Neural cell (in vitro differentiated cells): Measurements from ENCODE around the gene EHHADH. TPM values are rescaled to one million over a fixed set of nuclear protein-coding genes. Genes with fewer than 3 reads are reported as not detected.

Experiments
- H2AFZ ChIP-seq: fragments of 200-600, 300-800 bp; sonication (generic), shearing (Covaris generic); 2 replicates; pipeline ENCODE4 v1.6.0; 2014; ENCODE audit warnings: low read depth, mild to moderate bottlenecking, antibody characterized with exemption, low read length, moderate library complexity
- H3F3A ChIP-seq: fragments of 200-600 bp; shearing (Covaris generic); 2 replicates; pipeline ENCODE4 v1.6.1; 2016; ENCODE audit warnings: mild to moderate bottlenecking, moderate library complexity, mixed read lengths, antibody characterized with exemption, low read length; ENCODE audit not compliant: insufficient read depth, poor library complexity, severe bottlenecking
- H3K27ac ChIP-seq: fragments of 200-600, 300-800 bp; sonication (generic), shearing (Covaris generic); 2 replicates; pipeline ENCODE4 v1.5.1; 2014; ENCODE audit warnings: mild to moderate bottlenecking, low read length, moderate library complexity
- H3K27me3 ChIP-seq: fragments of 300-800, 200-600 bp; sonication (generic), shearing (Covaris generic); 2 replicates; pipeline ENCODE4 v1.6.0; 2014; ENCODE audit warnings: mild to moderate bottlenecking, low read depth, low read length, moderate library complexity; ENCODE audit not compliant: insufficient read depth
- H3K36me3 ChIP-seq: fragments of 300-800, 200-600 bp; sonication (generic), shearing (Covaris generic); 2 replicates; pipeline ENCODE4 v1.5.1; 2014; ENCODE audit warnings: mild to moderate bottlenecking, antibody characterized with exemption, low read length, moderate library complexity; ENCODE audit not compliant: insufficient read depth
- H3K4me2 ChIP-seq: fragments of 300-800, 200-600 bp; sonication (generic), shearing (Covaris generic); 2 replicates; pipeline ENCODE4 v1.6.0; 2014; ENCODE audit warnings: mild to moderate bottlenecking, low read length
- H3K4me3 ChIP-seq: fragments of 300-800, 200-600 bp; sonication (generic), shearing (Covaris generic); 2 replicates; pipeline ENCODE4 v1.5.1; 2014; ENCODE audit warnings: mild to moderate bottlenecking, low read length, moderate library complexity
- H3K79me2 ChIP-seq: fragments of 200-600 bp; shearing (Covaris generic); replicated peaks from 2 replicates; pipeline ENCODE4 v1.6.0; 2014; ENCODE audit warnings: mild to moderate bottlenecking, low read length, moderate library complexity; ENCODE audit not compliant: insufficient read depth
- H3K9ac ChIP-seq: fragments of 300-800, 200-600 bp; sonication (generic), shearing (Covaris generic); 2 replicates; pipeline ENCODE4 v1.6.1; 2016; ENCODE audit warnings: mild to moderate bottlenecking, low read length, mixed read lengths
- H3K9me2 ChIP-seq: fragments of 200-600 bp; shearing (Covaris generic); 2 replicates; pipeline ENCODE4 v1.6.1; 2016; ENCODE audit warnings: mild to moderate bottlenecking, low read length, mixed read lengths; ENCODE audit not compliant: insufficient read depth
- H3K9me3 ChIP-seq: fragments of 200-600, 300-800 bp; sonication (generic), shearing (Covaris generic); 2 replicates; pipeline ENCODE4 v1.6.1; 2016; ENCODE audit warnings: mild to moderate bottlenecking, mixed run types, low read length, moderate library complexity, mixed read lengths
- H4K20me1 ChIP-seq: fragments of 200-600 bp; shearing (Covaris generic); 2 replicates; pipeline ENCODE4 v1.6.1; 2016; ENCODE audit warnings: mild to moderate bottlenecking, mixed run types; ENCODE audit not compliant: insufficient read depth
- EP300 ChIP-seq: fragments of 450-650 bp; conservative IDR thresholded peaks from 2 replicates; pipeline ENCODE4 v1.6.1; 2014; ENCODE audit warnings: antibody characterized with exemption, mild to moderate bottlenecking, moderate library complexity; ENCODE audit not compliant: poor library complexity, severe bottlenecking
- EZH2 ChIP-seq: fragments of 200-600, 300-800 bp; shearing (Covaris generic), sonication (generic); IDR thresholded peaks from 2 replicates; pipeline ENCODE4 v1.6.1; 2014; ENCODE audit warnings: antibody characterized with exemption, low read length, borderline replicate concordance, mild to moderate bottlenecking; ENCODE audit not compliant: insufficient read depth, poor library complexity, severe bottlenecking
- MXI1 ChIP-seq: fragments of 450-650 bp; conservative IDR thresholded peaks from 2 replicates; pipeline ENCODE4 v1.6.1; 2014; ENCODE audit warnings: antibody characterized with exemption, mild to moderate bottlenecking; ENCODE audit not compliant: poor library complexity, severe bottlenecking
- POLR2AphosphoS5 ChIP-seq: IDR thresholded peaks from 2 replicates; pipeline ENCODE4 v1.6.1; 2012
- RAD21 ChIP-seq: fragments of 450-650 bp; conservative IDR thresholded peaks from 2 replicates; pipeline ENCODE4 v1.6.1; 2014; ENCODE audit warnings: antibody characterized with exemption, mild to moderate bottlenecking, moderate library complexity
- SMC3 ChIP-seq: fragments of 450-650 bp; conservative IDR thresholded peaks from 2 replicates; pipeline ENCODE4 v1.6.1; 2014; ENCODE audit warnings: antibody characterized with exemption, mild to moderate bottlenecking, moderate library complexity; ENCODE audit not compliant: poor library complexity
- TAF1 ChIP-seq: IDR thresholded peaks from 2 replicates; pipeline ENCODE4 v1.6.1; 2012; ENCODE audit warnings: low read depth
- polyA plus RNA-seq: library from polyadenylated mRNA; depleted of rRNA; stranded (reverse); fragments of >200 nt; gene quantifications from 2 replicates; pipeline ENCODE4 v1.2.3, GENCODE V29; 2014
- TF ChIP-seq, protein P1 (sequence below): IDR thresholded peaks from 2 replicates; pipeline ENCODE4 v1.6.1; 2012; ENCODE audit warnings: borderline replicate concordance
- TF ChIP-seq, protein P2 (sequence below): fragments of 450-650 bp; IDR thresholded peaks from 2 replicates; pipeline ENCODE4 v1.5.1; 2014; ENCODE audit warnings: antibody characterized with exemption, mild to moderate bottlenecking, moderate library complexity; ENCODE audit not compliant: poor library complexity, severe bottlenecking

Gene EHHADH
- polyA plus RNA-seq, 1 donor from 2014 or later: 2.0 TPM

DNA sequence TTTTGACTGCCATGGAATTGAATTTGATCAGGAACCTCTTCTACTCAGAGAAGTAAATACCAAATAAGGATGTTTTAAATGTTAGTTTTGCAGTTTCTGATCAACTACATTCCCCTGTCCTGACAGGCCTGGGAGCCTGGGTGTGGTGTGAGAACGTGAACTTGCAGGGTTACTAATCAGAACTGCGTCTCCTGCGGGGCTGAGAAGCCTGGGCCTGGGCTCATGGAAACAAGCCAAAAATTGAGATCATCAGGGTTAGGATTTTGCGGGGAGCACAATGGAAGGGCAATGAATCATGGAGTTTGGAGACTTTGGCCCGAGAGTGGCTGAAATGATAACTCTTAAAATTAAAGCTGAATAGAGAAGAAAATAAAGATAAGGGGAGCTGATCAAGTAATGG is 53.2 kb downstream of the EHHADH start:
- no peak overlapping the region for H3K4me2 ChIP-seq
- no peaks in the 10 kb centered on the region for H3K27me3 ChIP-seq
- H3K9ac ChIP-seq: no peak overlapping the region
- TF ChIP-seq RAD21 (no peak), MXI1 (no peak), EZH2 (no peak), SMC3 (no peak)
- TF ChIP-seq, protein P1, sequence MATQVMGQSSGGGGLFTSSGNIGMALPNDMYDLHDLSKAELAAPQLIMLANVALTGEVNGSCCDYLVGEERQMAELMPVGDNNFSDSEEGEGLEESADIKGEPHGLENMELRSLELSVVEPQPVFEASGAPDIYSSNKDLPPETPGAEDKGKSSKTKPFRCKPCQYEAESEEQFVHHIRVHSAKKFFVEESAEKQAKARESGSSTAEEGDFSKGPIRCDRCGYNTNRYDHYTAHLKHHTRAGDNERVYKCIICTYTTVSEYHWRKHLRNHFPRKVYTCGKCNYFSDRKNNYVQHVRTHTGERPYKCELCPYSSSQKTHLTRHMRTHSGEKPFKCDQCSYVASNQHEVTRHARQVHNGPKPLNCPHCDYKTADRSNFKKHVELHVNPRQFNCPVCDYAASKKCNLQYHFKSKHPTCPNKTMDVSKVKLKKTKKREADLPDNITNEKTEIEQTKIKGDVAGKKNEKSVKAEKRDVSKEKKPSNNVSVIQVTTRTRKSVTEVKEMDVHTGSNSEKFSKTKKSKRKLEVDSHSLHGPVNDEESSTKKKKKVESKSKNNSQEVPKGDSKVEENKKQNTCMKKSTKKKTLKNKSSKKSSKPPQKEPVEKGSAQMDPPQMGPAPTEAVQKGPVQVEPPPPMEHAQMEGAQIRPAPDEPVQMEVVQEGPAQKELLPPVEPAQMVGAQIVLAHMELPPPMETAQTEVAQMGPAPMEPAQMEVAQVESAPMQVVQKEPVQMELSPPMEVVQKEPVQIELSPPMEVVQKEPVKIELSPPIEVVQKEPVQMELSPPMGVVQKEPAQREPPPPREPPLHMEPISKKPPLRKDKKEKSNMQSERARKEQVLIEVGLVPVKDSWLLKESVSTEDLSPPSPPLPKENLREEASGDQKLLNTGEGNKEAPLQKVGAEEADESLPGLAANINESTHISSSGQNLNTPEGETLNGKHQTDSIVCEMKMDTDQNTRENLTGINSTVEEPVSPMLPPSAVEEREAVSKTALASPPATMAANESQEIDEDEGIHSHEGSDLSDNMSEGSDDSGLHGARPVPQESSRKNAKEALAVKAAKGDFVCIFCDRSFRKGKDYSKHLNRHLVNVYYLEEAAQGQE: no peak
- H3K4me3 ChIP-seq: no peak overlapping the region
- no peaks in the 10 kb centered on the region for H3F3A ChIP-seq
- H3K79me2 ChIP-seq: no peaks in the 10 kb centered on the region
- H3K36me3 ChIP-seq: no peaks in the 10 kb centered on the region
- H3K9me2 ChIP-seq: no peaks in the 10 kb centered on the region
- H3K27ac ChIP-seq: no peak overlapping the region
- no peaks in the 10 kb centered on the region for H3K9me3 ChIP-seq
- no peaks in the 10 kb centered on the region for H4K20me1 ChIP-seq
- no peak overlapping the region for H2AFZ ChIP-seq

DNA sequence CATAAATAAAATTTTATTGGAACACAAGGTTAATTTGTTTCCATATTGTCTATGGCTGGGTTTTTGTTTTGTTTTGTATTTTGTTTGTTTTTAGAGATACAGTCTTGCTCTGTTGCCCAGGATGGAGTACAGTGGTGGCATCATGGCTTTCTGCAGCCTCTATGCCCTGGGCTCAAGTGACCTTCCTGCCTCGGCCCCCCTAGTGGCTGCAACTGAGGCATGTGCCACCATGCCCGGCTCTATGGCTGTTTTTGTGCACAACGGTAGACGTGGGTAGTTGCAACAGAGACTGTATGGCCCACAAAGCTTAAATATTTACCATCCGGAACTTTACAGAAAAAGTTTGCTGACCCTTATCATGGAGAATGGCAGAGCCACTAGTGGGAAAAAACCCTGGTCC is 54.2 kb downstream of the EHHADH start:
- no peaks in the 10 kb centered on the region for H3K9me2 ChIP-seq
- H3K9ac ChIP-seq: no peak overlapping the region
- H2AFZ ChIP-seq: no peak overlapping the region
- H3F3A ChIP-seq: no peaks in the 10 kb centered on the region
- H3K79me2 ChIP-seq: no peaks in the 10 kb centered on the region
- H3K36me3 ChIP-seq: no peaks in the 10 kb centered on the region
- H4K20me1 ChIP-seq: no peaks in the 10 kb centered on the region
- no peak overlapping the region for H3K27ac ChIP-seq
- H3K27me3 ChIP-seq: no peaks in the 10 kb centered on the region
- H3K4me3 ChIP-seq: no peak overlapping the region
- no peak for TF ChIP-seq TAF1
- TF ChIP-seq, protein P2, sequence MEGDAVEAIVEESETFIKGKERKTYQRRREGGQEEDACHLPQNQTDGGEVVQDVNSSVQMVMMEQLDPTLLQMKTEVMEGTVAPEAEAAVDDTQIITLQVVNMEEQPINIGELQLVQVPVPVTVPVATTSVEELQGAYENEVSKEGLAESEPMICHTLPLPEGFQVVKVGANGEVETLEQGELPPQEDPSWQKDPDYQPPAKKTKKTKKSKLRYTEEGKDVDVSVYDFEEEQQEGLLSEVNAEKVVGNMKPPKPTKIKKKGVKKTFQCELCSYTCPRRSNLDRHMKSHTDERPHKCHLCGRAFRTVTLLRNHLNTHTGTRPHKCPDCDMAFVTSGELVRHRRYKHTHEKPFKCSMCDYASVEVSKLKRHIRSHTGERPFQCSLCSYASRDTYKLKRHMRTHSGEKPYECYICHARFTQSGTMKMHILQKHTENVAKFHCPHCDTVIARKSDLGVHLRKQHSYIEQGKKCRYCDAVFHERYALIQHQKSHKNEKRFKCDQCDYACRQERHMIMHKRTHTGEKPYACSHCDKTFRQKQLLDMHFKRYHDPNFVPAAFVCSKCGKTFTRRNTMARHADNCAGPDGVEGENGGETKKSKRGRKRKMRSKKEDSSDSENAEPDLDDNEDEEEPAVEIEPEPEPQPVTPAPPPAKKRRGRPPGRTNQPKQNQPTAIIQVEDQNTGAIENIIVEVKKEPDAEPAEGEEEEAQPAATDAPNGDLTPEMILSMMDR: no peak
- TF ChIP-seq SMC3: no peak
- TF ChIP-seq, protein P1: no peak
- TF ChIP-seq RAD21: no peak
- TF ChIP-seq MXI1: no peak
- TF ChIP-seq POLR2AphosphoS5: no peak
- no peak for TF ChIP-seq EP300
- TF ChIP-seq EZH2: no peak
- no peak overlapping the region for H3K4me2 ChIP-seq
- no peaks in the 10 kb centered on the region for H3K9me3 ChIP-seq
